OCI-LY1 (cell line): ENCODE measurements around the gene SLC7A14.

Experiments used
- H2AFZ ChIP-seq: fragments of 200-600 bp; sonication (generic), shearing (Covaris generic); 2 replicates; pipeline ENCODE4 v1.6.0; 2014; ENCODE audit warnings: antibody characterized with exemption, mild to moderate bottlenecking, low read length
- H3F3A ChIP-seq: fragments of 200-600 bp; sonication (generic), shearing (Covaris generic); 2 replicates; pipeline ENCODE4 v1.6.0; 2014; ENCODE audit warnings: mild to moderate bottlenecking, antibody characterized with exemption, low read length, moderate library complexity; ENCODE audit not compliant: insufficient read depth
- H3K27ac ChIP-seq: fragments of 200-600 bp; sonication (generic); 2 replicates; pipeline ENCODE4 v1.5.1; 2014; ENCODE audit warnings: low read length, mixed run types, mild to moderate bottlenecking, low read depth; ENCODE audit not compliant: poor library complexity, severe bottlenecking
- H3K27me3 ChIP-seq: fragments of 200-600 bp; sonication (generic); 2 replicates; pipeline ENCODE4 v1.6.0; 2014; ENCODE audit warnings: antibody characterized with exemption, mild to moderate bottlenecking, low read length, moderate library complexity; ENCODE audit not compliant: insufficient read depth
- H3K36me3 ChIP-seq: fragments of 200-600 bp; sonication (generic); 2 replicates; pipeline ENCODE4 v1.6.1; 2014; ENCODE audit warnings: mild to moderate bottlenecking, antibody characterized with exemption, low read length, moderate library complexity, mixed read lengths; ENCODE audit not compliant: insufficient read depth
- H3K4me1 ChIP-seq: fragments of 200-600 bp; sonication (generic); 2 replicates; pipeline ENCODE4 v1.5.1; 2014; ENCODE audit warnings: mild to moderate bottlenecking, low read length, moderate library complexity; ENCODE audit not compliant: insufficient read depth, severe bottlenecking
- H3K4me2 ChIP-seq: fragments of 200-600 bp; sonication (generic), shearing (Covaris generic); 2 replicates; pipeline ENCODE4 v1.6.1; 2014; ENCODE audit warnings: low read length
- H3K4me3 ChIP-seq: fragments of 200-600 bp; sonication (generic); 2 replicates; pipeline ENCODE4 v1.5.1; 2014; ENCODE audit warnings: low read length, low read depth, mild to moderate bottlenecking, mixed read lengths; ENCODE audit not compliant: poor library complexity, severe bottlenecking
- H3K79me2 ChIP-seq: fragments of 200-600 bp; shearing (Covaris generic); 2 replicates; pipeline ENCODE4 v1.6.1; 2016; ENCODE audit warnings: mixed run types, low read length, mixed read lengths; ENCODE audit not compliant: insufficient read depth
- H3K9ac ChIP-seq: fragments of 200-600 bp; sonication (generic), shearing (Covaris generic); 2 replicates; pipeline ENCODE4 v1.6.1; 2014; ENCODE audit warnings: mild to moderate bottlenecking, low read length, mixed read lengths
- H3K9me2 ChIP-seq: fragments of 200-600 bp; sonication (generic), shearing (Covaris generic); 2 replicates; pipeline ENCODE4 v1.6.1; 2014; ENCODE audit warnings: low read depth, mild to moderate bottlenecking, low read length, mixed read lengths
- H3K9me3 ChIP-seq: fragments of 200-600 bp; shearing (Covaris generic); 2 replicates; pipeline ENCODE4 v1.6.1; 2014; ENCODE audit warnings: low read length, mixed read lengths
- H4K20me1 ChIP-seq: fragments of 200-600 bp; sonication (generic), shearing (Covaris generic); 2 replicates; pipeline ENCODE4 v1.6.0; 2016; ENCODE audit warnings: mild to moderate bottlenecking, low read length; ENCODE audit not compliant: insufficient read depth
- EZH2 ChIP-seq: fragments of 200-600 bp; sonication (generic), shearing (Covaris generic); IDR thresholded peaks from 2 replicates; pipeline ENCODE4 v1.8.0; 2017; ENCODE audit warnings: borderline replicate concordance, mixed run types, mild to moderate bottlenecking, antibody characterized with exemption, low read length, moderate library complexity, mixed read lengths
- TF ChIP-seq, protein P1 (sequence below): fragments of 200-600 bp; sonication (generic), shearing (Covaris generic); IDR thresholded peaks from 2 replicates; pipeline ENCODE4 v1.5.1; 2017; ENCODE audit warnings: mild to moderate bottlenecking, antibody characterized with exemption, low read length, moderate library complexity, mixed read lengths

The SLC7A14 gene

DNA sequence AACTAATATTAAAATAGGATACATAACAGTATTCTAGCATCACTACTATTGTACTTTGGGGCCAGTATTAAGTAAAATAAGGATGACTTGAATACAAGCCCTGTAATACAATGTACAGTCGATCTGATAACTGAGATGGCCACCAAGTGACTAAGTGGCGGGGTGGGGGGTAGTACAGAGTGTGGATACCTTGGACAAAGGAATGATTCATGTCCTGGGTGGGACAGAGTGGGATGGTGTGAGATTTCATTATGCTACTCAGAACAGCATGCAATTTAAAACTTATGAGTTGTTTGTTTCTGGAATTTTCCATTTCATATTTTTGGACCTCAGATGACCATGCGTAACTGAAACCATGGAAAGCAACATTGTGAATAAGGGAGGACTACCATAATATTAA is 46.0 kb downstream of the SLC7A14 start:
- H3K9ac ChIP-seq = no peak overlapping the region
- no peaks in the 10 kb centered on the region for H3K9me3 ChIP-seq
- H3K4me3 ChIP-seq = no peak overlapping the region
- H3K36me3 ChIP-seq = no peaks in the 10 kb centered on the region
- no peaks in the 10 kb centered on the region; the same call in 1 of the 2 replicates for H3K27me3 ChIP-seq
- no peak overlapping the region for H2AFZ ChIP-seq
- no peaks in the 10 kb centered on the region for H3K9me2 ChIP-seq
- no peaks in the 10 kb centered on the region for H3K4me1 ChIP-seq
- H4K20me1 ChIP-seq = no peaks in the 10 kb centered on the region
- H3K27ac ChIP-seq = no peak overlapping the region
- H3F3A ChIP-seq = no peaks in the 10 kb centered on the region
- TF ChIP-seq, protein P1, sequence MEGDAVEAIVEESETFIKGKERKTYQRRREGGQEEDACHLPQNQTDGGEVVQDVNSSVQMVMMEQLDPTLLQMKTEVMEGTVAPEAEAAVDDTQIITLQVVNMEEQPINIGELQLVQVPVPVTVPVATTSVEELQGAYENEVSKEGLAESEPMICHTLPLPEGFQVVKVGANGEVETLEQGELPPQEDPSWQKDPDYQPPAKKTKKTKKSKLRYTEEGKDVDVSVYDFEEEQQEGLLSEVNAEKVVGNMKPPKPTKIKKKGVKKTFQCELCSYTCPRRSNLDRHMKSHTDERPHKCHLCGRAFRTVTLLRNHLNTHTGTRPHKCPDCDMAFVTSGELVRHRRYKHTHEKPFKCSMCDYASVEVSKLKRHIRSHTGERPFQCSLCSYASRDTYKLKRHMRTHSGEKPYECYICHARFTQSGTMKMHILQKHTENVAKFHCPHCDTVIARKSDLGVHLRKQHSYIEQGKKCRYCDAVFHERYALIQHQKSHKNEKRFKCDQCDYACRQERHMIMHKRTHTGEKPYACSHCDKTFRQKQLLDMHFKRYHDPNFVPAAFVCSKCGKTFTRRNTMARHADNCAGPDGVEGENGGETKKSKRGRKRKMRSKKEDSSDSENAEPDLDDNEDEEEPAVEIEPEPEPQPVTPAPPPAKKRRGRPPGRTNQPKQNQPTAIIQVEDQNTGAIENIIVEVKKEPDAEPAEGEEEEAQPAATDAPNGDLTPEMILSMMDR = no peak
- TF ChIP-seq EZH2 = no peak
- H3K79me2 ChIP-seq = no peaks in the 10 kb centered on the region
- H3K4me2 ChIP-seq = no peak overlapping the region

DNA sequence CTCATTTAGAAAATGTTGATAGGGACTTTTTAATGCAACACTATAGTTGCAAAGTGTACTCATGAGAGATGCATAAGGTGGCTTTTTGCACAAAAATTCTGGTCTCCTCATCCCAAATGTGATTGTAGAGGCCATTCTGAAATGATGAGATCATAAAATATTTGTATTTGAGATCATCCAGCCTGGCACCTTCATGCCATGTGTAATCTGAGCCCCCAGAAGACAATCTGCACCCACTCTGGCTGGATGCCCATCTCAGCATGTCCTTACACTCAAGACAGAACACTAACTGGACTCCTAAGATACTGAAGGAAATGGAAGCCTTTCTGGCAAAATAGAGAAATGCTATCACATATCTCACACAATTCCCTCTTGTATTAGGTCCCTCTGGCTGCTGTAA is 49.2 kb downstream of the SLC7A14 start:
- no peaks in the 10 kb centered on the region for H3F3A ChIP-seq
- H3K9me2 ChIP-seq = no peaks in the 10 kb centered on the region
- H3K4me3 ChIP-seq = no peak overlapping the region
- no peak overlapping the region for H3K4me2 ChIP-seq
- no peaks in the 10 kb centered on the region for H3K79me2 ChIP-seq
- H3K36me3 ChIP-seq = no peaks in the 10 kb centered on the region
- H4K20me1 ChIP-seq = no peaks in the 10 kb centered on the region
- H3K9ac ChIP-seq = no peak overlapping the region
- H3K27me3 ChIP-seq = no peaks in the 10 kb centered on the region
- H3K9me3 ChIP-seq = no peaks in the 10 kb centered on the region
- no peaks in the 10 kb centered on the region for H3K4me1 ChIP-seq
- no peak overlapping the region for H2AFZ ChIP-seq
- no peak for TF ChIP-seq EZH2
- TF ChIP-seq, protein P1 = no peak
- no peak overlapping the region for H3K27ac ChIP-seq

DNA sequence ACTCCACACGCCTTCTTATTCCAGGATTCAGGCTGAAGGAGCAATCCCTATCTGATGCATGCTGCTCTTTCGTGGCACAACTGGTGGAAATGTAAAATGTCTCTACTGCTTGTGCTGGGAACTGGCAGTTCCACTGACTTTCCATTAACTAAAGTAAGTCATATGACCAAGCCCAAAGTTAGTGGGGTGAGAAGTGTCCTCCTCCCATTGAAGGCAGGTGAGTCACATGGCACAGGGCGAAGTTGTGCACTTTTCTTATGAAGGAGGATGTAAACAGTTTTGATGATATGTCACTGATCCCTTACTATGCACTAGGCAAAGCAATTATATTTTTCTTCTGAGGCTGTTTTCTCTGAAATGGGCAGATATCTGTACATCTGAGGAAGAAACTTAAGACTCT is 51.6 kb downstream of the SLC7A14 start:
- Histone ChIP-seq H3K27me3 (no peaks in the 10 kb centered on the region), H3K79me2 (no peaks in the 10 kb centered on the region), H3K27ac (no peak overlapping the region)

More for the DNA sequence above, 51.6 kb downstream of the SLC7A14 start:
- Histone ChIP-seq H3K9me2 (no peaks in the 10 kb centered on the region), H3K4me2 (no peak overlapping the region), H3F3A (no peaks in the 10 kb centered on the region), H3K4me3 (no peak overlapping the region), H2AFZ (no peak overlapping the region), H3K9ac (no peak overlapping the region), H3K4me1 (no peaks in the 10 kb centered on the region), H3K9me3 (no peaks in the 10 kb centered on the region), H3K36me3 (no peaks in the 10 kb centered on the region), H4K20me1 (no peaks in the 10 kb centered on the region)
- TF ChIP-seq, protein P1 = no peak
- no peak for TF ChIP-seq EZH2
